GM21367 (cell line): ENCODE measurements around the gene ZSWIM6.
A peak's percentile ranks its signal among the peaks of the same experiment; 100 is the strongest.

Experiments used
- ATAC-seq: cut with Tn5 transposase; IDR thresholded peaks from one replicate; pipeline ENCODE4 v1.9.1; 2021; ENCODE audit not compliant: unreplicated experiment

The ZSWIM6 gene

DNA sequence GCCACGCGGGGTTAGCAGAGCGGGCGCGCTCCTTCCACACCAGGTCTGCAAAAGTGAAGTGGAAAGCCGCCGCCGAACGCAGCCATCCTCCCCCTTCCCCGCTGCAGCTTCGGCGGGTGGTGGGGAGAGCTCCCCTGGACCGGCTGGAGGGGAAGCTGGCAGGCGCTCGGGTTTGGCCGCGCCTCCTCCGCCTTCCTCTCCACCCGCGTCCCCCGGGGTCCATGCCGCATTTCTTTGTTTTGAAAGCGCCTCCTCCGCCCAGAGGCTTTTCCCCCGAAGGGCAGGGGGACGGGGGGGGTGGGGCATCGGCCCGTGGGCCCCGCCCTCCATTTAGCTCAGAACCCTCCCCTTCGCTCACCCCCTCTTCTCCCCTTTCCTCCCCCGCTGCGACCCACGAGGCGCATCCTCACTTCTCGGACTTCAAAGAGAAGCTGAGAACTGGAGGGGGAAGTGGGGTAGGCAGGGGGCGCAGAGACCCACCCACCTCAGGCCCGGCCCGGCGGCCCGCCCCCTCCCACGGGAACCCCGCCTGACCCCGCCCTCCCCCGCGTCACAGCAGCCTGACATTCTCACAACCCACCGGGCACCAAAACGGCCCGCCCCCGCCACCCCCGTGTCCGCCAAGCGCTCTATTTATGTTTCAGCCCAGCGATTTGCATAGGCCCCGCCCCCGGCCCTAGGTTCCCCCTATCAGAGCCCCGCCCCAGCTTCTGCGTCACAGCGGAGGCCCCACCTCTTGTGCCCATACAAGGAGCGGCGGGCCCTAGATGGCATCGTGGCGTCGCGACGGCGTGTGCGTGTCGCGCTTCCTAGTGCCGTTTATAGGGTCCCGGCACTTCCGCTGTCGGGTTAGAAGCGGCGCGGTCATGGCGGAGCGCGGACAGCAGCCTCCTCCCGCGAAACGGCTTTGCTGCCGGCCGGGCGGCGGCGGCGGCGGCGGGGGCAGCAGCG is at the start of gene ZSWIM6:
TSS of gene ZSWIM6 (plus strand) at position 852 of the 951 bp plus-strand sequence. CDS start at position 867, 15 bp downstream.
- peak; percentile 68 for ATAC-seq

DNA sequence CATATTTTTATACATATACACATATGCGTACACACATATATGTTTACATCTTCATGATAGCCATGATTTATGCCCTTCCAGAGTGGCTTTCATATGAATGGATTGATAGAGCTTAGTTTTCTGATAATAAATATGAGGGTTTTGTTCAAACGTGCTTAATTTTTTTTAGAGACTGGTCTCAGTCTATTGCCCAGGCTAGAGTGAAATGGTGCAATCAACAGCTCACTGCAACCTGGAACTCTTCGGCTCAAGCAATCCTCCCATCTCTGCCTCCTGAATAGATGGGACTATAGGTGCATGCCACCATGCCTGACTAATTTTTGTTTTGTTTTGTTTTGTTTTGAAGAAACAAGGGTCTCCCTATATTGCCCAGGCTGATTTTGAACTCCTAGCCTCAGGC is 48.6 kb upstream of the ZSWIM6 start:
- ATAC-seq = no peak

- ATAC-seq = no peak
These were observed 46.5 kb upstream of the ZSWIM6 start for GRCh38 chr5:61285531-61285930.

DNA sequence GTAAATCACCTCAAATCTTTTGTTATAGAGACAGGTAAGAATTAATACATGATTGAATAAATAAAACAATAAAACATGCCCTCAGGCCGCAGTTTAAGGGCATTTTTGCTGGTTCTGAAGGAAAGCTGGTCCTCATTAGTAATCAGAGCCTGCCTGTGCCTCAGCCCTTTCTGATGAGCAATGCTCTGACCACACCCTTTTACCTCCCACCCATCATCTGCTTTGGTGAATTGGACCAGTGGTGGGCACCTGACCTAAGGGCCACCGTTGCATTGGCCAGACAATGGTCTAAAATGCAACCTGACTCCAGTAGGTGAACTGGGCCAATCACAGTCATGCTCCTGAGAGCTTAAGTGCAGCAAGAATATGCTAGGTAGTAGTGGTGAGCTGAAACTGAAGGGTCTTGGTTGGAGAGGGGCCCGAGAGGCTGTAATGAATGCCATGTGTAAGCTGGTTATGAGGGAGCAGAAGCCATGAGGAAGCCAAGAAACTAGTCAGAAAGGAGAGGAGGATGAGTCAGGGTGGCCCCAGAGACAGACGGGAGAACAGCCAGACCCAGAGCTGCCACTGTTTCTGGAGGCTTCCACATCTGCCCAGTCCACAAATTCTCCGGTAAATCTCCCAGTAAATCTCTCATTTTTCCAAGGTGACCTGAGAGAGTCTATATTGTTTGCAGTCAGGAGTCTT is 45.5 kb upstream of the ZSWIM6 start:
- no peak for ATAC-seq

GRCh38 chr5:61287474-61287873 is 44.6 kb upstream of the ZSWIM6 start:
- ATAC-seq = no peak

DNA sequence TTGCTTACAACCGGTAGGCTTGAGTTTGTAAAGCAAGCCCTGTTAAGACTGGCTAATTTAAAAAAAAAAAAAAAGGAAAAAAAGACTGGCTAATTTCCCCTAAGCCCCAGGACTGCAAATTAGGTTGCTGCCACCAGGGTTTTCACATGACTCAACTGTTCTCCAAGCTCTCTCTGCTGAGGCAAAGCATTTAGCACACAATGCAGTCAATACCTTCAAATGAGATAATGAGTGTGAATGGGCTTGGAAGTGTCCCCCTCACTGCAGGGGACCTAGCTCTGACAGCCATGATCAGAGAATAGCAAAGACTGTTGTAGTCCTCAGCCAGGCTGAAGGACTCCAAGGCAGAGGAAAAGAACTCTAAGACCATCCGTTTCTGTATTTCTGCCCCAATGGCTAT is 42.8 kb upstream of the ZSWIM6 start:
- no peak for ATAC-seq

- no peak for ATAC-seq
These were observed 42.3 kb upstream of the ZSWIM6 start for GRCh38 chr5:61289669-61290306.

DNA sequence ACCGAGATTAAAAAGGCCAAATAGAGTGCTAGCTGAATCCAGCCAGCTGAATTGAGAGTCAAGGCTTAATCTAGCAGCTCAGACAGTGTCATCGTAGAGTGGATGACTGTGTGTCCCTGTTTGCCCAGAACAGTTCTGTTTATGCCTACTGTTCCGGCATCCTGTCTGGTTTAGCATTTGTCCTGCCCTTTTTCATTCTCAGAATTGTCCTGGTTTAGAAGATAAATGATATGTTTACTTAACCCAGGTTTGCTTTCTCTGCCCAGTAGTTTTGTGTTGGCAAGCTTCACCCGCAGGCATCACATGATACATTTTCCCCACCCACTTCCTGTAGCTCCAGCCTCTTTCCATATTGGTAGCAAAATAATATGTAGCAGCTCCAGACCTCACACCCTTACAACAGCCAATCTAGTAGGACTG is 41.3 kb upstream of the ZSWIM6 start:
- no peak for ATAC-seq

DNA sequence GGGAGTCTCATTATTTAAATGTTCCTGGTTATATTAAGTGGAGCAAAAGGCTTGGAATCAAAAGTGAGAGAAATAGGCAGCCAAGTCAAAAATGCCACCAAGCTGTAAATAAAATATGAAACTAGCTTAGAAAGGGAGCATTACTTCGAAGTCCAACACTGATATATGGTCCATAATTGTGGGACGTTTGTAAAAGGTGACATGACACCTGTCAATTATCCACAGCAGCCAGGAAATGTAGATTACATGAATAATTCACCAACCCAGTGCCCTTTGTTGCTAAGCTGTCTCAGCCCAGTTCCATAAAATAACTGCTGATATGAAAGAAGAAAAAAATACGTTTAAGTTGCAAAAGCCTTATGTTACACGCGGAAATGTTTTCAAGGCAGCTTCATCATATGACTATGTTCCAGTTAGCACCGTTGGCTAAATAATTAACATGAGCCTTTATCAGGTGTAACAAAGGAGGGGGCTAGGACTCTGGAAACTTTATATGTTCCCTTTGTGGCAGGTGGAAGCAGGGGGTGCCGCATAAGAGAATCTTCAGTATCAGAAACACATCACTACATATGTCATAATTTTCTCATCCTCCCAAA is 39.9 kb upstream of the ZSWIM6 start:
- ATAC-seq = no peak

GRCh38 chr5:61293071-61293470 is 39.0 kb upstream of the ZSWIM6 start:
- ATAC-seq = no peak

DNA sequence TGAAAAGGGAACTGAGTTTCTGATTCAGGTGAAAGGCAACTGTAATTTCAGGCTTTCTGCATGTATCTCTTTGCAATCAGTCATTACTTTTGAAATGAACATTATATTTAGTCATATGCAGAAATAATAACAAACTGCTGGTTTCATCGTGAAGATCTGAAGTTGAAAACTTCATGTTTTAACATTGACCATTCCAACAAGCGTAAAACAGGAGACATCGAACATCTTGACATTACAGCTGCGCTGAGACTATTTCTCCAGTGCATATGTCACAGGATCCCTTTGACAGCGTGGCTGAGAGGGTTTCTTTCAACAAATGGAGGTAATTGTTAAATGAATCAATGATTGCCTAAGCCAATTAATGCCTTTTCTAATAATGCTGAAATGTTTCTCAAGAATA is 38.2 kb upstream of the ZSWIM6 start:
- no peak for ATAC-seq

DNA sequence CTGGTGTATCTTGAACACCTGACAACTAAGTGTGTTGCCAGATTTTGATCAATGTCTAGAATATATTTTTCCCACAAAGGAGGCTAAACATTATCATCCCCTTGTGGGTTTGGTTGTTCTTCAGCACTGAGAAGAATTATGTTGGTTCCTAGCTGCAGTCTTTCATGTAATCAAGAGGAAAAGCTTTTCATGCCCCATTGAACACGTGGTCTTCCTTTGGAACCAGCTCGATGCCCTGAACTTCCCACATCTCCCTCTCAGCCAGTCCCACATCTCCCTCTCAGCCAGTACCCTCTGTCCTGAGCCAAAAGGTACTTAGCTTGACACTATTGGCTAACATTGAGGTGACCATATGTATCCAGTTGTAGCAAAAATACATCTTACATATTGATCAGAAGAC is 36.7 kb upstream of the ZSWIM6 start:
- ATAC-seq = no peak

GRCh38 chr5:61298066-61298465 is 34.0 kb upstream of the ZSWIM6 start:
- ATAC-seq = no peak

DNA sequence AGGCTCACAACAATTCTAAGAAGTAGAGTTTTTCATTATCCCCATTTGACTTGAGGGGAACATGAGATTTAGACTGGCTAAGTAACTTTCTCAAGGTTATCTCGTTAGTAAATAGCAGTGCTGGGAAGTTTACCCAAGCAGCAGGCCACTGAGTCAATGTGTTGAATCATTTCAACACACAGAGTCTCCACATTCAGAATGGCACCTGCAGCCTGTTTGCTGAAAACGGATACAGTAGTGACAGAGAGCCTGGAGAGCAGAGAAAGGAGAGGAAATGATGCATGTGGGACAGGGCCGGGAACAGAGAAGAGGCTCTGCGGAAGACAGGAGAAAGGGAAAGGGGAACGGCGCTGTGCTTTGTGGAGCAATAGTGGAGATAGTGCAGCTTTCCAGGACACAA is 33.5 kb upstream of the ZSWIM6 start:
- ATAC-seq = no peak

DNA sequence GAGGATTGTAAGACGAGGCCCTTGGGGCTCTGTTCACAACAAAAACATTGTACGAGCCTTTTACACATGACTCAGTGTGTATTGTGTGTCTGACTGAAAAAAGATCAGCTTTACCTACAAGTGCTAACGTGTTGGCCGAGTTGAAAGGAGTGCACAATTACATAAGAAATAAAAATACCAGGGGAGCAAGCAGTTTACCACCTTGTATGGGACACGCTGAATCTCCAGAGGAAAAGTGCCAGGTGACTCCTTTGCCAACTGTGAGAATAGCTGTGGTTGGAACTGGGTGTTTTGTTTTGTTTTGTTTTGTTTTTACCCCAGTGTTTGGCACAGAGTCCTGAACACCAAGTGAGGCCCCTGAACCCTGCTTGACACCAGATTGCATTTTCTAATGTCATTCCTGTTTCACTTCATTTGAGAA is 32.8 kb upstream of the ZSWIM6 start:
- ATAC-seq = no peak

DNA sequence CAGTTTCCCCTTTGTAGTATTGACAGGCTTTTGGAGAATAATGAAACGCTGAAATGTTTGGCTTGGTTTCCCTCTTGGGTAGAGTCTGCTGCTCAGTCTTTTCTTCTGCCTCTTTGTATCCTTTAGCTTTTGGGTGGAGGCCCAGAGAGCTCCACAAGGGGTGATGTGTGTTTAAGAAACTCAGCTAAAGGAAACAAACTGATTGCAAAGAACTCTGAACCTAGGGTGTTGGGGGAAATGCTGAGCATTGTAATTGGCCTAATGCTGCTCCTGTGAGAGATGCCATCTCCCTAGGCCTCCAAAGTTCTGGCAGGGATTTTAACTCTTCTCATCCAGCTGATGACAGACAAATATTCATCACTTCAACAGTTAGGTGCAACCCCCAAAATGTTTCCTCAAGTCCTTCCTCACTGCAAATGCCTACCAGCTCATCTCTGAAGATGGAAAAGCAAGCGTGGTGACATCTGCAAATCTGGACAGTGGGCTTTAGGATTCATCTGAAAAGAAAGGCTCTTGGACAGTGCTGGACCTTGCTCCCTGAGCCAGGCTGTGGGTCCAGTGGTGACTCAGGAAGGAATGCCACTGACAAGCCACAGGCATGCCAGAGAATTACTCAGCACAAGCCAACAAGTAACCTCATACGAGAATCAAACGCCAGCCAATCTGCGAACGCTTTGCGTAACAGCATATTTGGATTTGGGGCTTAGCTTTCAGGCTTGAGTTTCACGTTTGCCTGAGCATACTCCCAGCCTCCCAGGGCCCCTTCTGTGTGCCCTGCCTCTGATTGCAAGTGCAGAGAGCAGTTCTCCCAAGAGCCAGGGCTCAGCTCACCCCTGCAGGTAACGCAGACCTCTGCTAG is 30.5 kb upstream of the ZSWIM6 start:
- no peak for ATAC-seq

- no peak for ATAC-seq
These were observed 29.9 kb upstream of the ZSWIM6 start for GRCh38 chr5:61302200-61302563.

GRCh38 chr5:61303346-61303745 is 28.7 kb upstream of the ZSWIM6 start:
- ATAC-seq = no peak

DNA sequence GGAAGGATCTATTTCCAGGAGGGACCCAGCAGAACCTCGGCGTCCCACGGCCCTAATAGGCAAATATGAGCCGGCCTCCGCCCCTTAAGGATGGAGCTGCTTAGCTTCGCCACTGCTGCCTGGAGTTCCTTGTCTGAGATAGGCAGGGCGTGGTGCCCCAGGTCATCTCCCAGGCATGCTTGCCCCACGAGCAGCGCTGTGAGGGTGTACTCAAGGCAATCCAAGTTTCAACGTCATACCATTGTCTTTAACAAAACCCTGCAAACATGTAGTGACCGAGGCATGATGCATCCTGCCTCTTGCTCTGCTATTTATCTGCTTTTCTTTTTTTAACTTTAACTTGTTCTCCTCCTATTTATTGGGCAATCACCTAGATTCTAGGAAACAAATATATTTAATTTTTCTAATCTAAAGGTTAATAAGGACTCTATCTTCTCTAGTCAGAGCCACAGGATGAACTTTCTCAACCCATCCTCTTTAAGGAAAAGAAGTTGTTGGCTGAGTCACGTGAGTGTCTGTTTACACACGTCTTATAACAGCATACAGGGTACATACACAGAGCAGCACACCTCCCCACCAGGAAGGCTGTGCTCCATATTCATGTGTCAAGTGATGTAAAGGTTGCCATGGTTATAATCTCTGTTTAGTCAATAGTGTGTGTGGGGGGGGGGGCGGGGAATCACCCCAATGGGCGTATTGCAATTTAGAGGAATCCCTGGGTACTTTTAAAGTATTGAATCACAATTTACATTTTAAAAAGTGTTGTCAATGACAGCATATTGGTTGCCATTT is 27.3 kb upstream of the ZSWIM6 start:
- ATAC-seq = no peak
